ENCODE data around the gene GSAP. TPM values are rescaled to one million over a fixed set of nuclear protein-coding genes. Genes with fewer than 3 reads are reported as not detected.

Gene GSAP
- total RNA-seq, 1 donor from 2014 or later: 10.4 TPM

DNA sequence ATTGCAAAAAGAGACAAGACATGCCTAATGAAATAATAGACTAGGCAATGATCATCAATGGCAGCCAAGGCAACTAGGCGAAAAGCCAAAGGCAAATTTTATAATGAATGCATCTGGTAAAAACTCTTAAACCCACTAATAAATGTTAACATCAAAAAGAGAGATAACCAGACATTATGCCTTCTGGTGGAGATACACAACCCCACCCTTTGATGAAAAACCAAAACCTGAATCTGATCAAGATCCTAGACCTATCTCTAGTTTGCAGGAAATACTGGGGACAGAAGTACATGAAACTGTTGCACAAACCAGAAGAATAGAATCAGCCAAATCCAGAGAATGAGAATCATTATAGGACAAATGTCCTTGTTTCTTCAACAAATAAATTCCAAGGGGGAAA, 22.0 kb upstream of the GSAP start:
- intact Hi-C loops (cut with micrococcal nuclease): no loop called here

- intact Hi-C loops (cut with micrococcal nuclease): no loop called here
Measured at GRCh38 chr7:77434570-77435275, 18.6 kb upstream of the GSAP start.

DNA sequence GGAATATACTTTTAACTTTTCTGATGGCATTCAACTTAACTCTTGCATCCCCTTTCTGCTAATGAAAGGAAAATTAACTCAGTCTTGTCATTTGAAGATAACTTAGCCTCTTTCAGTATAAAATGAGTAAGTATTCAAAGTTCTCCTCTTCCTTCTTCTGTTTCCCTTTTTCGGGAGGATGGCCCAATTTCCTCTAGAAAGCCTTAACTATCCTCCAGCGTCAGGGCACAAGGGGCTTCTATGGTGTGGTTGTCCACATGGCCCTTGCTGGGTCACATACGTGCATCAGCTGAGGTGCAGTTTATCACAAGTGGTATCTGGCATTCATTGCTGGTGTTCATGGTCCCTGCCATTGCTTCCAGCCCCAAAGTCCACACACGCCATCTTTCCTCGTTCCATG, 17.8 kb upstream of the GSAP start:
- intact Hi-C loops (cut with micrococcal nuclease): no loop called here

DNA sequence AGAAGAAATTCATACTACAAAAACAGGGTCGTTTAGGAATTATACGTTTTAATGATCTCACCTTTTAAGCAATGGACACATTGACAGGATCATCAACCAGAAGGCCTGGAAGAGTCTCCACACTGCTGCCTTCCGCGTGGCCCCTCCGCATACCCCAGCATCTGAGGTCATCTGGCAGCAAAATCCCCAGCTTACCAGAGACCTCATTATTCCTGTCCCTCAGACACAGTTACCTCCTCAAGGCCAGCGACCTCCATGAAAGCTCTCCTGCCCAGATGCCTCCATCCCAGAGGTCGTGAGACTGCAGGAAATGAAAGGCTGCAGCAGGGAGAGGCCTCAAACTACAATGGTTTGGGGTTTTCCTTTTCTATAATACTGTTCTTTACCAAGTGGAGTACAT, 14.8 kb upstream of the GSAP start:
- intact Hi-C loops (cut with micrococcal nuclease): no loop called here

DNA sequence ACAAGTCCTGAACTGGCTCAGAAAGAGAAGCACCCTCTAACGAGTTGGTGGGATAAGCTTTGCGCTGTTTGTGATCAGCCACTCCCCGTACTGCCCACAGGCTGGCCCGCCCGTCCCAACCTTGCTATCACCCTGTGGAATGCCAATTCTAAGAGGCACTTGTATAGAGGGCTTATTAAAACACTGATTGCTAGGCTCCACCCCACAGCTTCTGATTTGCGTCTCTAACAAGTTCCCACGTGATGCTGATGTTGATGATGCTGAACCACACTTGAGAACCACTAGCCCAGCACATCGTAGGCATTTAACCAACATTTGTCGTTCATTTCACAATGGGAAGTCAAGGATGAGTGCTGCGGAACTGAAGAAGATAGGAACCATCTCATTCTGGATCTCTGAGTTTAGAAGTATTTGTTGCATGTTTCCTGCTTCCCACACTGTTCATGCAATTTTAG, 12.7 kb upstream of the GSAP start:
- intact Hi-C loops (cut with micrococcal nuclease): loop anchor here (1.0 kb wide), 1 partner anchor 11 kb away; no protein-coding TSS in a partner anchor

DNA sequence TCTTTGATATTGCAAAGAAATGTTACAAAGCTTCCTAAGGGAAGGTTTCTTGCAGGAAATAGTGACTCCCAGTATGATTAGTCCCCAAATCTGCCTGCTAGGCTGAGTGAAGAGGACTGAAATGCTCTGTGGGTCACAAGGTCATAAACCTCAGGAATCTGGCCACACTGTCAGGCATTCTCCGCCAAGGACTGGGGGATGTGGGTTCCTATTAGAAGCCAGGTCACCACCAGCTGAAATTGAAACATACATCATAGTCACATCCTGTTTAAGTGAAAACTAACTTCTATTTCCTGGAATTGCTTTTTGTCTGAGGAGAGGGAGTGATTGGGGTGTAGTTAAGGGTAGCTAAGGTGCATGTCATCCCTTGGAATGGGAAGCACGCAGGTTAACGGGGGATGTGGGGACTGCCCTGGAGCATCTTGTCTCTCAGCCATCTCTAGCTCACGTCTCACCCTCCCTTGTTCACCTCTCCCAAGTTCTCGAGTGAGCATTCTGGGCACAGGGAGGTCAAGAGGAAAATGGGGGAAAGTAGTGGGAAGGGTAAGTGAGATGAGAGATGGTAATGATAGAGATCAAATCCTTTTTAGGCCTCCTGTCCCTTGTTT, 12.0 kb upstream of the GSAP start:
- intact Hi-C loops (cut with micrococcal nuclease): loop anchor here (1.0 kb wide), 1 partner anchor 10 kb away; no protein-coding TSS in a partner anchor

DNA sequence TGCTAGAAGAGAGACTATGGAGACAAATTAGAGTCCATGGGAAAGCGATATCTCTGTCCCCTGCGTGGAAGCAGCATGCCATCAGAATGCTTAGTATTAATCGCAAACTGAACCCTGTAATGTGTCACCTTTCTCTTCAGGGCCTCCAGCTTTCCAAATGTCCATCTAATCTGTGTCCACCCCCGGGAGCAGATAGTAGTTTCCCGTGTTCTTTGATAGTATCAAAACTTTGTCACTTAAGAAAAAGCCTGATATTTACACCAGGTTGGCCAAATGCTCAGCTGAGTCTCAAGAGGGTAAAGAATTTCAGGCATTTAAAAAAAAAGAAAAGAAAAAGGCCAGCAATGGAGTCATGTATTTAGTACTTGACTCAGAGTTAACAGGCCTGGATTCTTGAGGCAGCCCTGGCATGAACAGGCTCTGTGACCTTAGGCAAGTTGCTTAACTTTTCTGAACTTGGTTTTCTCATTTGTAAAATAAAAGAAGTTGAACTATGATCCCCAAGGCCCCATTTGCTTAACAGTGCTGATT, 10.4 kb upstream of the GSAP start:
- intact Hi-C loops (cut with micrococcal nuclease): no loop called here

GRCh38 chr7:77426052-77426404, 9.9 kb upstream of the GSAP start:
- intact Hi-C loops (cut with micrococcal nuclease): no loop called here

DNA sequence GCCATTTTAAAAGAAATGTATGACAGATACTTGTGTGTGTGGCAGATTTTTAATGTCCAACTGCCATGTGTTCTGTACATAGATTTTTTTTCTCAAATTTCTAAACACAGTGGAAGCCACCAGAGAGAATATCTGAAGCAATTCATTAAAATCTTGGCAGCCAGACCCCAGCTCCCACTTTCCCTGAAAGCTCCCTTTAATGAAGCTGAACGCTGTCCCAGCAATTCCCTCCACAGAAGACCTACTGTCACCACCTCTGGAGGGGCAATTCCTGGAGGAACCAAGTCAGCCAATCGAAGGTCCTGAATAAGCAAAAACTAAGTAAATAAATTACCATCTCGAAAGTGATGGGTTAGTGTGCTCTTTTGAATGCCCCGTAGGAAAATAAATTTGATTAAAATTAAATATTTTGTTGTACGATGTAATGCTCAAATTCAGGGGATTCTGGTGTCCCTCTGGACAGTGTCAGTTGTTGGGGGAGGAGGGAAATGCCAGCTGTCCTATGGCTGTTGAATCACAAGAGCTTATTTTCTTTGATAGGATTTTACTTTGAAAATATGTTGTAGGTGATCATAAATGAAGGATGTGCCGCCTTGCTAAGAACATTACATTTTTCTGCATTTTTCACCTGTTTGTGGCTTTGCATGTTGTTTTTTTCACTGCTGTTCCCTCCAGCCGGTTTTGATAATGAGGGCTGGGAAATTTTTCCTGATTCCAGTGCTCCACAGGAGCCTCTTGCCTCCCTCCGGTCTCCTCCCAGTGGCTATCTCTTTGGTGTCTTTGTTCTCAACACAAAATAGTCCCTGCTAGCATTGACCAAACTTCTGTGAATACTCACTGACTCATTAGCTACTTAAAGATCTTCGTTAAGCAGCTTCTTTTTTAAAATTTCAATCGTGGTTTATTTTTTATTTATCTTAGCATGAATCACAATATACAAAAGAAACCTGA, 9.2 kb upstream of the GSAP start:
- intact Hi-C loops (cut with micrococcal nuclease): no loop called here

- intact Hi-C loops (cut with micrococcal nuclease): no loop called here
Measured at GRCh38 chr7:77422500-77422899, 6.4 kb upstream of the GSAP start.

DNA sequence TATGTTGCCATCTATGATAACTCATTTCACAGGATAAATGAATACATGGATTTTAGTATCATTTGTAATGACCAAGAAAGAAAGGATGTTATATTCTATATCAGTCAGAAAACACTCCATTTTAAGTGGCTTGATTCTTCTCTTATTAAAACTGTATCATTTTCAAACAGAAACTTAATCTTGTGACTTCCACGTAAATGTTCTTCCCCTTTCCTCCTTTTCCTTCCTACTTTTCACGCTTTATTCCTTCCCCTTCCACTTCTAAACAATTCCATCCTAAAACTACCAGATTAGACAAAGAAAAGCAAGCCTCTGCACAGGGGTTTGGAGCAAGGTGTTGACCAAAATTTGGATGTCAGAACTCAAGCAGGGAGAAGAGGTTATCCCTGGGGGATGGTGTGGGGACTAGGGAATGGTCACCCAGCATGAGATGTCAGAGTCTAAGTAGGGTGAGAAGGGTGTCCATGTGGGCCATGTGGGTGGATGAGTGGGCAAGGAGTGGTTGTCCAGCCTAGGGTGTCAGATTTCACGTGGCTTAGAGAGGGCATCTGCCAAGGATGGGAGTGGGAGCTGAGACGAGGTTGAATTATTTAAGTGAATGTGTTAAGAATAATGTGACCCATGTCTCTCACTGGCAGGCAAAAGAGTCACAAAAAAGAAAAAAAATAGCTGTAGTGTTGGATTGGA, 5.0 kb upstream of the GSAP start:
- intact Hi-C loops (cut with micrococcal nuclease): no loop called here

DNA sequence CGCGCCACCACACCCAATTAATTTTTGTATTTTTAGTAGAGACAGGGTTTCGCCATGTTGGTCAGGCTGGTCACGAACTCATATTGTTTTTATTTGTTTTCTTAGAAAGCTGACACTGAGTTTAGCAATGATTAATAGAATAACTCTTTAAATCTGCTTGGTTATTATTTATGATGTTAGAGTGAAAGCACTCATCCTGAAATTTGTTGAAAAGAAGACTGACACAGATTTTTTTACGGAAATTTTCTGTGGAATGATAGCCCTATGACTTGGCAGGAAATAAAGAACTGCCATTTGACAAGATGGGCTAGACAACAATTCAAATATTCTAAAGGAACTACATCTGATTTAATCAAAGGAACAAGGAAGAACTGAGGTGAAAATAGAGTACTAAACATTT, 4.3 kb upstream of the GSAP start:
- intact Hi-C loops (cut with micrococcal nuclease): no loop called here

- intact Hi-C loops (cut with micrococcal nuclease): loop anchor here (5.0 to 10.0 kb wide), 2 partner anchors 294 to 378 kb away; partner anchors contain the start of genes CCDC146, PHTF2 and TMEM60
Measured at GRCh38 chr7:77419102-77419501, 3.0 kb upstream of the GSAP start.

DNA sequence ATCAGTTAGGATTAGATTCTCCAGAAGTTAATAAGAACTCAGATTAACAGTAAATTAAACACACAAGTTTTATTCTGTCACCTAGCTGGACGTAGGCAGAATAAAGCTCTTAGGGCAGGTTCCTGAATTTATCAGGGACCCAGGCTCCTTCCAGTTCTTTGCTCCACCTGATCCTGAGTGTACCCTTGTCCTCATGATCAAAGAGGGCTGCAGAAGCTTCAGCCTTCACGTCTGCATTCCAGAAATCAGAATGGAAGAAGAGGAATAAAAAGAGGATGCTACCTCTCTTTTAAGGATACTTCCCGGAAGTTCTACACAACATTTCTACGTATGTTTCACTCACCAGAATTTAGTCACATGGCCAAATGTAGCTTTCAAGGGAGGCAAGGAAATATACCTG, 1.7 kb upstream of the GSAP start:
- intact Hi-C loops (cut with micrococcal nuclease): loop anchor here (1.0 to 10.0 kb wide), 5 partner anchors 10 to 380 kb away; partner anchors contain the start of genes CCDC146, PHTF2, PTPN12 and TMEM60

- intact Hi-C loops (cut with micrococcal nuclease): loop anchor here (2.0 to 10.0 kb wide), 4 partner anchors 64 to 381 kb away; partner anchors contain the start of genes CCDC146, PHTF2, PTPN12 and TMEM60
Measured at GRCh38 chr7:77416621-77417371, 647 bp upstream of the GSAP start.

GRCh38 chr7:77415476-77415822, 700 bp downstream of the GSAP start:
- intact Hi-C loops (cut with micrococcal nuclease): loop anchor here (1.0 to 10.0 kb wide), 3 partner anchors 281 to 382 kb away; partner anchors contain the start of genes CCDC146, PHTF2, RSBN1L and TMEM60

GRCh38 chr7:77413861-77414424, 2.2 kb downstream of the GSAP start:
- intact Hi-C loops (cut with micrococcal nuclease): loop anchor here (10.0 kb wide), 1 partner anchor 289 kb away; the partner anchor contains the start of gene CCDC146

DNA sequence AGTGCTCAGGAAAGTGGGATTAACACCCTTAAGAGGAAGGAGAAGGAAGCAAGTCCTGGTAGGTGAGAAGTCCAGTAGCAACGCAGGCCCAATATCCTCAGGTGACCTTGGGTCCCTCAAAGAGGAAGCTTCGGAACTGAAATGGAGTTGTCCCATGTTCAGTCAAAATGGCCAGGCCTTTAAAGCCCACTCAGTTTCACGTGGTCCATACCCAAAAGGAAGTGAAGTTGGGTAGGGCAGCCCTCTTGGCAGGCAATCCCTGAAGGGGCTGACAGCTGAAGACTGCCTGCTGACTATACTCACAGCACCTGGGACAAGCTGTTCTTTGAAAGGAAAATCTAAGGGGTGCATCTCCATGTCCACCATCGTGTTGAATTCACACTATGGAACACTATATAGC, 3.0 kb downstream of the GSAP start:
- intact Hi-C loops (cut with micrococcal nuclease): loop anchor here (10.0 kb wide), 1 partner anchor 288 kb away; the partner anchor contains the start of gene CCDC146

Data from T-helper 1 cell treated with Interleukin-12 subunit alpha and Interleukin-12 subunit beta and Interleukin-4 antibody, amounts not matched to agents 30 ng/mL and 1 ng/mL, for 36 hours (primary cell).